Prostate gland (tissue), 2 donors: ENCODE results near the gene CPSF3. TPM values are rescaled to one million over a fixed set of nuclear protein-coding genes. Genes with fewer than 3 reads are reported as not detected.

Experiments
- DNase-seq: peaks from one replicate; pipeline ENCODE4 v3.0.0-alpha.2; 2019; ENCODE audit warnings: low spot score
- H3K27ac ChIP-seq, 2 donors: fragments of 200-600 bp; sonication (generic); 2 replicates each; pipeline ENCODE4 v1.5.1; 2017 to 2019
- H3K27me3 ChIP-seq: fragments of 200-600 bp; sonication (generic); replicated peaks from 2 replicates; pipeline ENCODE4 v1.5.1; 2019; ENCODE audit not compliant: insufficient read depth
- H3K36me3 ChIP-seq, 2 donors: fragments of 200-600 bp; sonication (generic); 1 replicate in 1 of 2; 2 replicates in 1 of 2; pipeline versions ENCODE4 v1.5.1 to v1.8.1; 2017 to 2019
- H3K4me1 ChIP-seq: fragments of 200-600 bp; sonication (generic); replicated peaks from 2 replicates; pipeline ENCODE4 v1.5.1; 2019
- H3K4me3 ChIP-seq, 2 donors: fragments of 200-600 bp; sonication (generic); 2 replicates each; pipeline ENCODE4 v1.5.1; 2017 to 2019
- H3K9me3 ChIP-seq: fragments of 200-600 bp; sonication (generic); 2 replicates; pipeline ENCODE4 v1.5.1; 2017
- CTCF ChIP-seq, 4 experiments: fragments of 200-600 bp in 2 of 4; fragments of 450-650 bp in 2 of 4; sonication (generic) in 2 of 4; IDR thresholded peaks; 1 replicate in 3 of 4; 2 replicates in 1 of 4; pipeline ENCODE4 v1.5.1; 2016 to 2019; ENCODE audit warnings: antibody characterized with exemption in 4 of 4, mild to moderate bottlenecking in 2 of 4, moderate library complexity in 2 of 4
- POLR2A ChIP-seq: fragments of 450-650 bp; IDR thresholded peaks from one replicate; pipeline ENCODE4 v1.6.1; 2016; ENCODE audit warnings: antibody characterized with exemption, mild to moderate bottlenecking
- POLR2AphosphoS5 ChIP-seq: sonication (generic); formaldehyde crosslinking; IDR thresholded peaks from one replicate; pipeline ENCODE4 v1.6.1; 2017; ENCODE audit warnings: antibody characterized with exemption
- WGBS: methylation state at CpG from one replicate; pipeline ENCODE4 v1.1.5; 2018; 5-methylcytosine and 5-hydroxymethylcytosine counted together
- intact Hi-C: fragments of 100-400 bp; cut with DNase I; formaldehyde crosslinking; loops from one replicate; pipeline ENCODE4 v1.14.2; 2022
- total RNA-seq, 2 donors: library from RNA; depleted of rRNA; stranded (reverse); fragments of >200 nt; gene quantifications; one replicate each; pipeline ENCODE4 v1.1.0, GENCODE V29; 2016

Gene CPSF3
- total RNA-seq, 2 donors from 2014 or later: 24.8 to 50.8 TPM

DNA sequence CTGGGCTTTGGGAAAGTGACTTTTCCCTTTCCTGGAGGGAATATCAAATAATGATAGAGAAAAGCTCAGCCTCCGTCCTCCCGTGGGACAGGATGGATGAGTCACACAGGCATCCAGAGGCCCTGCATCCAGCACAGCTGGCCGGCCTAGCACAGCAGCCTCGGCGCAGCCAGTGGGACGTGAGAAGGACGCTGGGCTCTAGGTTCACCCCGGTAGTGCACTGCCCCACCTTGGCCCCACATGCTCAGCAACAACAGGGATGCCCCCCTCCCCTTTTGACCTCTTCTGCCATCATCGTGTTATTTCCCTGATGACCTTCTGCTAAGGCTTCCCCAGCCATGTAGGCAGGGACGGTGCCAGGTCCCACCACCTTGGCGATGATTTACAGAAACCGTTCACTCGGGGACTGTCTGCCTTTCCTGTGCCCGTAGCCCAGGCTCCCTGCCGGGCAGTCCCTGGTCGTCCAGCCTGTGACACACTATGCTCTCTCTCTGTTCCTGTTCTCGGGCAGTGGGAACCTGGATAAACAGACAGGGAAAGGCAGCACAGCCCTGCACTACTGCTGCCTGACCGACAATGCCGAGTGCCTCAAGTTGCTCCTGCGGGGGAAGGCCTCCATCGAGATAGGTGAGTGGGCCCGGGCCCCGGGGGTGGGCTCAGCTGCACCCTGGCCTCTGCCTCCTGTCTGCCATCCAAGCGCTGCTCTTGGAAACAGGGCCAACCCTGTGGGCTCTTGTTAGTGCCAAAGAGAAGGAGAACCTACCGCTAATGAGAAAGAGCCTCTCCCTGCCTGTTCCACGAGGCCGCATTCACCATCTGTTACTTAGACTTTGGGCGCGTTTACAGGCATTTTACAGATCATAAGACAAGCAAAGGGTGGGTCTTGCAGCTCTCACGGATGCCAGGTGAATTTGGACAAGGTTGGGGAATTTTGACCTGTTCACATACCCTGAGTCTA is 44.7 kb upstream of the CPSF3 start:
- intact Hi-C loops: no loop called here
- 80% methylated on average over 30 of the region's 30 CpGs for WGBS
- Histone ChIP-seq H3K4me1 (no peaks in the 10 kb centered on the region), H3K4me3 (no peak overlapping the region), H3K27ac (peak overlapping the region in 1 of 2 donors; percentile 33), H3K36me3 (no peaks in the 10 kb centered on the region), H3K27me3 (no peaks in the 10 kb centered on the region), H3K9me3 (no peaks in the 10 kb centered on the region)
- DNase-seq: no peak
- TF ChIP-seq POLR2A: no peak
- TF ChIP-seq CTCF (IDR thresholded peaks at IDR 0.05): no peak
- no peak for TF ChIP-seq POLR2AphosphoS5

DNA sequence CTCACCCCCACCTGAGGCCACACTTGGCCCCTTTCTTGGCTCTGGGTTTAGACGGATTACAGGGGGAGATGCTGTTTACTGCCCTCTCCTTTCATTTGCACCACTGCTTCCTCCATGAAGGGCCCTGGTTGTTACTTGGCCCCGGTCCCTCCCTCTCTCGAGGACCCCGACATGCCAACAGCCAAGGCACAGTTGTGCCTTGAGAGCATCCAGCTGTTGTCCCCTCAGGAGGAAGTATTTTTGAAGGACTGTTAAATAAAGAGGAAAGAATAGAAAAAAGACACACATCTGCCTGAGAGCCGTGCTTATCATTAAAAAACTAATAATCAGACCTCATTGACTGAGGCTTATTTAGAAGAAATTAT is 44.1 kb upstream of the CPSF3 start:
- H3K27ac ChIP-seq: no peak overlapping the region
- no peaks in the 10 kb centered on the region for H3K36me3 ChIP-seq
- H3K9me3 ChIP-seq: no peaks in the 10 kb centered on the region
- DNase-seq: no peak
- H3K4me1 ChIP-seq: no peaks in the 10 kb centered on the region
- no peaks in the 10 kb centered on the region for H3K27me3 ChIP-seq
- intact Hi-C loops: no loop called here
- TF ChIP-seq POLR2A (no peak), CTCF (IDR thresholded peaks at IDR 0.05) (no peak), POLR2AphosphoS5 (no peak)
- no peak overlapping the region for H3K4me3 ChIP-seq
- WGBS: 87% methylated on average over 5 of the region's 5 CpGs

- TF ChIP-seq CTCF (IDR thresholded peaks at IDR 0.05): no peak
- no peak for TF ChIP-seq POLR2A
- no peak for TF ChIP-seq POLR2AphosphoS5
- Histone ChIP-seq H3K27me3 (no peaks in the 10 kb centered on the region), H3K36me3 (no peaks in the 10 kb centered on the region), H3K4me1 (no peaks in the 10 kb centered on the region), H3K4me3 (no peak overlapping the region), H3K9me3 (no peaks in the 10 kb centered on the region), H3K27ac (no peak overlapping the region)
- 82% methylated on average over 18 of the region's 18 CpGs for WGBS
- no peak for DNase-seq
- intact Hi-C loops: no loop called here
Observed at GRCh38 chr2:9380702-9381628, 42.5 kb upstream of the CPSF3 start.

- intact Hi-C loops: no loop called here
- no peaks in the 10 kb centered on the region for H3K36me3 ChIP-seq
- no peaks in the 10 kb centered on the region for H3K9me3 ChIP-seq
- no peak for DNase-seq
- WGBS: 92% methylated on average over 6 of the region's 6 CpGs
- no peak overlapping the region for H3K4me3 ChIP-seq
- no peak for TF ChIP-seq POLR2AphosphoS5
- no peak for TF ChIP-seq POLR2A
- TF ChIP-seq CTCF (IDR thresholded peaks at IDR 0.05): no peak
- H3K27me3 ChIP-seq: no peaks in the 10 kb centered on the region
- no peaks in the 10 kb centered on the region for H3K4me1 ChIP-seq
- H3K27ac ChIP-seq: no peak overlapping the region
Observed at GRCh38 chr2:9382604-9383235, 40.7 kb upstream of the CPSF3 start.
